ENCODE measurements around the gene TTLL3. TPM values are rescaled to one million over a fixed set of nuclear protein-coding genes. Genes with fewer than 3 reads are reported as not detected.

Gene TTLL3
- total and polyA plus RNA-seq, 2 donors = 10.4 to 84.0 TPM

DNA sequence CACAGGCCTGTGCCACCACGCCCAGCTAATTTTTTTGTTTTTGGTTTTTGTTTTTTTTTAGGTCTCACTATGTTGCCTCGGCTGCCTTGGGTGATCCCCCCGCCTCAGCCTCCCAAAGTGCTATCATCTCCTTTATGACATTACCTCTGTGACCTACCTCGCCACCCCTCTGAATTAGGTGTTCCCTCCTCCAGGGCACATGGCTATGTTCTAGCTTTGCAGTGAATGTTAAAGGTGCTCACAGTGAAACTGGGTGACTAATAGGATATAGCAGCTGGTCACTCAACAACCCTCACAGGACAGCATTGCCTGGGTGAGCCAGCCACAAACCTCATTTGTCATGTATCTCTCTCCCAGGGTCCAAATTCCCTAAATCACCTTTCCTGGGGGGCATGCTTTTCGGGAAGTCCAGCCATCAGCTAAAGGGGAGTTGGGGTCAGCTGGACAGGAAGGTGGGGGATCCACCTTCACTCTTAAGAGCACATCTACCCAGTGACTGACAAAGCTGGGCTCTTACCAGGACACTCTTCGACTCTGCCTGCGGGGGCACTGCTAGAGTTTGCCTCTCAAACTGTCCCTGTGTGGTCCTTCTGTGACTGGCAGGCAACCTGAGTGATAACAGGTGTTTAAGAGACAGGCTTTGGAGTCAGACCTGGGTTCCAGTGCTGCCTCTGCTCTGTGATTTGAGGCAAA, 1.6 kb upstream of the TTLL3 start:
- Histone ChIP-seq H3K27ac (ENCODE audit: low read depth in 1 of 2, low read length in 1 of 2) (peak overlapping the region; percentile 82 to 93), H3K4me1 (ENCODE audit: control insufficient read depth in 2 of 2, insufficient read depth in 2 of 2, low read length in 2 of 2) (peaks cover 2 to 20% of the 10 kb centered on the region in 2 donors), H3K27me3 (ENCODE audit: control insufficient read depth in 2 of 2, insufficient read depth in 1 of 2, low read length in 1 of 2) (peaks cover 0 to 2% of the 10 kb centered on the region in 2 donors), H3K36me3 (ENCODE audit: control insufficient read depth in 2 of 2, insufficient read depth in 2 of 2, low read length in 1 of 2) (peaks cover 40 to 48% of the 10 kb centered on the region in 2 donors), H3K4me3 (ENCODE audit: low read length in 2 of 2) (no peak overlapping the region), H3K9me3 (ENCODE audit: control insufficient read depth in 2 of 2, insufficient read depth in 1 of 2, low read length in 1 of 2) (no peaks in the 10 kb centered on the region)
- DNase-seq (ENCODE audit: low read depth in 6 of 9, low spot score in 9 of 9) = peak in 4 of 9 donors; percentile 36 to 73 (median 46)
- 68% methylated on average over 7 of the region's 7 CpGs for WGBS

DNA sequence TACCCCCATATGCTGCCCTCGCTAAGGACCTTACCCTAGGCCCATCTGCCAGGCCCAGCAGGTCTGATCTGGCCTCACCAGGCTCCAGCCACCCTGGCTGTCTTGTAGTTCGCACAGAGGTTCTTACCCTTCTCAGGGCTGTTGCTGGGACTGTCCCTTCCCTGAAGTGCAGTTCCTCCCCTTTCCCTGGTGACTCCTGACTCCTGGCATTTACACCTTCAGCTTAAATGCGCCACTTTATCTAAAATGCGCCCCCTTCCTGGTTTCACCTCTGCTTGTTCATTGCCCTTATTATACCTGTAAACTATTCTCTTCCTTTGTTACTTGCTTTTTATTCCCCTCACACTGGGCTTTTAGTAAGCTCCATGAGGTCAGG, 835 bp upstream of the TTLL3 start:
- Histone ChIP-seq H3K4me3 (ENCODE audit: low read length in 2 of 2) (peak overlapping the region; percentile 56 to 73), H3K27me3 (ENCODE audit: control insufficient read depth in 2 of 2, insufficient read depth in 1 of 2, low read length in 1 of 2) (peaks cover 0 to 2% of the 10 kb centered on the region in 2 donors), H3K9me3 (ENCODE audit: control insufficient read depth in 2 of 2, insufficient read depth in 1 of 2, low read length in 1 of 2) (no peaks in the 10 kb centered on the region), H3K36me3 (ENCODE audit: control insufficient read depth in 2 of 2, insufficient read depth in 2 of 2, low read length in 1 of 2) (peaks cover 34 to 41% of the 10 kb centered on the region in 2 donors), H3K27ac (ENCODE audit: low read depth in 1 of 2, low read length in 1 of 2) (peak overlapping the region; percentile 82 to 93), H3K4me1 (ENCODE audit: control insufficient read depth in 2 of 2, insufficient read depth in 2 of 2, low read length in 2 of 2) (peaks cover 2 to 20% of the 10 kb centered on the region in 2 donors)
- no peak for DNase-seq (ENCODE audit: low read depth in 6 of 9, low spot score in 9 of 9)
- 93% methylated on average over 4 of the region's 4 CpGs for WGBS

DNA sequence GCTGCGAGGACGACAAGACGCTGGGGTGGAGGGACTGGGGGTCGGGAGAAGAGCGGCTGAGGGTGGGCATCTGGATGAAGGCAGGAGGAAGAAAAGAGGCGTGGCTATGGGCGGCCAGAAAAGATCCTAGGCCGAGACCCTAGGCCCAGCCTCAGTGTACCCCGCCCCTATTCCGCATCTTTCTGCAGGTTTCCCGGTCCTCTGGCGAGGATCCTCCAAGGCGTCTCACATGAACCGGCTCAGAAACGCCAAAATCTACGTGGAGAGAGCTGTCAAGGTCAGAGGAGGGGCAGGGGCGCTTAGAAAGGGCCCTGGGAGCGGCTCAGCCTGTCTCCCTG, 340 bp downstream of the TTLL3 start:
- Histone ChIP-seq H3K27me3 (ENCODE audit: control insufficient read depth in 2 of 2, insufficient read depth in 1 of 2, low read length in 1 of 2) (peaks cover 0 to 2% of the 10 kb centered on the region in 2 donors), H3K4me1 (ENCODE audit: control insufficient read depth in 2 of 2, insufficient read depth in 2 of 2, low read length in 2 of 2) (peaks cover 2 to 20% of the 10 kb centered on the region in 2 donors), H3K9me3 (ENCODE audit: control insufficient read depth in 2 of 2, insufficient read depth in 1 of 2, low read length in 1 of 2) (no peaks in the 10 kb centered on the region), H3K36me3 (ENCODE audit: control insufficient read depth in 2 of 2, insufficient read depth in 2 of 2, low read length in 1 of 2) (peaks cover 24 to 29% of the 10 kb centered on the region in 2 donors), H3K4me3 (ENCODE audit: low read length in 2 of 2) (peak overlapping the region; percentile 56 to 73), H3K27ac (ENCODE audit: low read depth in 1 of 2, low read length in 1 of 2) (no peak overlapping the region)
- WGBS = 28% methylated on average over 18 of the region's 18 CpGs
- DNase-seq (ENCODE audit: low read depth in 6 of 9, low spot score in 9 of 9) = no peak

DNA sequence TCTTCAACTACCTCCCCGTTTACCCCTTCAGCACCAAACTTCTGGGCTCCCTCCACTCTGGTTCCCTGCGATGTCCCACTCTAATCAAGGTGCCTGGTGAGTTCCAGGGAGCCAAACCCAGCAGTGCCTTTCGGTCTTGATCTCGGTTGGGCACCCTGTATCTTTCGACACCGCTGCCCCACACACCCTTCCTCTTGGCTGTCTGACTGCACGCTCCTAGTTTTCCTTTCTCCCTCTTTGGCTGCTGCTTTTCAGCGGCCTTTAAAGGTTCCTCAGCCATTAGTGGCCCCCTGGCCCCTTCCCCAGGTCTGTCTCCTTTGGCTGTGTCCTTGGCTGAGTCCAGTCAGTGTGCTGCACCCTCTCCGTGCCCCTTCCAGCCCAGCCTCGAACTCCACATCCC, 784 bp downstream of the TTLL3 start:
- WGBS = 95% methylated on average over 10 of the region's 10 CpGs
- Histone ChIP-seq H3K4me1 (ENCODE audit: control insufficient read depth in 2 of 2, insufficient read depth in 2 of 2, low read length in 2 of 2) (peaks cover 2 to 20% of the 10 kb centered on the region in 2 donors), H3K36me3 (ENCODE audit: control insufficient read depth in 2 of 2, insufficient read depth in 2 of 2, low read length in 1 of 2) (peaks cover 23 to 27% of the 10 kb centered on the region in 2 donors), H3K27me3 (ENCODE audit: control insufficient read depth in 2 of 2, insufficient read depth in 1 of 2, low read length in 1 of 2) (peaks cover 0 to 2% of the 10 kb centered on the region in 2 donors), H3K4me3 (ENCODE audit: low read length in 2 of 2) (no peak overlapping the region), H3K9me3 (ENCODE audit: control insufficient read depth in 2 of 2, insufficient read depth in 1 of 2, low read length in 1 of 2) (no peaks in the 10 kb centered on the region), H3K27ac (ENCODE audit: low read depth in 1 of 2, low read length in 1 of 2) (no peak overlapping the region)
- no peak for DNase-seq (ENCODE audit: low read depth in 6 of 9, low spot score in 9 of 9)

DNA sequence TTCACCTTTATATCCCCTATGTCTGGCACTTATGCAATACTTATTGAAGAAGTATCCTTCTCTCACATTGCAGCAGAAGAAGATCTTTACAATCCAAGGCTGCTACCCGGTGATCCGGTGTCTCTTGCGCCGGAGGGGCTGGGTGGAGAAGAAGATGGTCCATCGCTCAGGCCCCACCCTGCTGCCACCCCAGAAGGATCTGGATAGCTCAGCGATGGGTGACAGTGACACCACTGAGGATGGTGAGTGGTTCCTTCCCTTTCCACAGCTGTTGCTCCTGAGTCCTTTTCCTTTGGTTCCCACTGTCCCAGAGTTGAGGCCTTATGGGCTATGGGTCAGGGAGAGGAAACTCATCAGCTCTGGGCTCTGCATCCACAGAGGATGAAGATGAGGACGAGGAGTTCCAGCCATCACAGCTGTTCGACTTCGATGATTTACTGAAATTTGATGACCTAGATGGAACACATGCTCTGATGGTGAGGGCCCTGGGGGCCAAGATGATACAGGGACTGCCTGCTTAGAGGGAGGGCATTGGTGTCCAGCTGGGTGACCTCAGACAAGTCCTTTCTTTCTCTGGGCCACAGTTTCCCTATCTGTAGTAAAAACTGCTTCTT, 2.9 kb downstream of the TTLL3 start:
- no peak overlapping the region for H3K4me3 ChIP-seq (ENCODE audit: low read length in 2 of 2)
- peaks cover 0 to 2% of the 10 kb centered on the region in 2 donors for H3K27me3 ChIP-seq (ENCODE audit: control insufficient read depth in 2 of 2, insufficient read depth in 1 of 2, low read length in 1 of 2)
- WGBS = 98% methylated on average over 9 of the region's 9 CpGs
- peaks cover 2 to 20% of the 10 kb centered on the region in 2 donors for H3K4me1 ChIP-seq (ENCODE audit: control insufficient read depth in 2 of 2, insufficient read depth in 2 of 2, low read length in 2 of 2)
- no peaks in the 10 kb centered on the region for H3K9me3 ChIP-seq (ENCODE audit: control insufficient read depth in 2 of 2, insufficient read depth in 1 of 2, low read length in 1 of 2)
- H3K27ac ChIP-seq (ENCODE audit: low read depth in 1 of 2, low read length in 1 of 2) = no peak overlapping the region
- no peak for DNase-seq (ENCODE audit: low read depth in 6 of 9, low spot score in 9 of 9)
- H3K36me3 ChIP-seq (ENCODE audit: control insufficient read depth in 2 of 2, insufficient read depth in 2 of 2, low read length in 1 of 2) = peaks cover 12 to 13% of the 10 kb centered on the region in 2 donors

DNA sequence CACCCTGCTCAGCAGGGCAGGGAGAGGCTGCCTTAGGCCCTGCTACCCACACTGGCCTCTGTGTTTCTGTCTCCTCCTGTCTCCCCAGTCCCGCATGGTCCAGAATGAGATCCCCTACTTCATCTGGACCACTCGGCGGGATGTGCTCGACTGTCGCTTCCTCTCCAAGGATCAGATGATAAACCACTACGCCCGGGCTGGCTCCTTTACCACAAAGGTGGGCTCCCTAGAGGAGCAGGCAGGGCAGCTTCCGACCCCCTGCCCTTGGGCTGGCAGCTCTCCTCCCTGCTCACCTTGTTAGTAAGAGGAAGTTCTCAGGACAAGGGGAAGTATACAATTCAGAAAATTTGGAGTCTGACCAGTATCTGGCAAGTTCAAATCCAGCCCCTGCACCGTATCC, 5.9 kb downstream of the TTLL3 start:
- 95% methylated on average over 9 of the region's 9 CpGs for WGBS
- Histone ChIP-seq H3K36me3 (ENCODE audit: control insufficient read depth in 2 of 2, insufficient read depth in 2 of 2, low read length in 1 of 2) (peaks cover 12 to 17% of the 10 kb centered on the region in 2 donors), H3K4me1 (ENCODE audit: control insufficient read depth in 2 of 2, insufficient read depth in 2 of 2, low read length in 2 of 2) (no peaks in the 10 kb centered on the region), H3K4me3 (ENCODE audit: low read length in 2 of 2) (no peak overlapping the region), H3K27me3 (ENCODE audit: control insufficient read depth in 2 of 2, insufficient read depth in 1 of 2, low read length in 1 of 2) (no peaks in the 10 kb centered on the region), H3K27ac (ENCODE audit: low read depth in 1 of 2, low read length in 1 of 2) (no peak overlapping the region), H3K9me3 (ENCODE audit: control insufficient read depth in 2 of 2, insufficient read depth in 1 of 2, low read length in 1 of 2) (no peaks in the 10 kb centered on the region)
- DNase-seq (ENCODE audit: low read depth in 6 of 9, low spot score in 9 of 9) = no peak

DNA sequence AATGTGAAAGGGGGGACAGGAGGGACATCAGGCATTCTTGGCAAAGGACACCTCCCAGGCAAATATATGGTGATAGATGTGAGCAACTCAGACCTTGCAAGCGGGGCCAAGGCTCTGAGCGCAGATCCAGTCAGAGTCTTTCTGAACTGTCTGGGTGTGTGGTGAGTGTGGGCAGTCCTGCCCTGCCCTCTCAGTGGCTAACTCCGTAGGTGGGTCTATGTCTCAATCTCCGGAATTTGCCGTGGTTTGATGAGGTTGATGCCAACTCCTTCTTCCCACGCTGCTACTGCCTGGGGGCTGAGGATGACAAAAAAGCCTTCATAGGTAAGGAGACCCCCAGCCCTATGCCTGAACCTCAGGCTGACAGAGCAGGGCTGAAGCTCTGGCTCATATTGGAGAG, 7.4 kb downstream of the TTLL3 start:
- DNase-seq (ENCODE audit: low read depth in 6 of 9, low spot score in 9 of 9) = no peak
- H3K4me1 ChIP-seq (ENCODE audit: control insufficient read depth in 2 of 2, insufficient read depth in 2 of 2, low read length in 2 of 2) = no peaks in the 10 kb centered on the region
- no peaks in the 10 kb centered on the region for H3K27me3 ChIP-seq (ENCODE audit: control insufficient read depth in 2 of 2, insufficient read depth in 1 of 2, low read length in 1 of 2)
- H3K36me3 ChIP-seq (ENCODE audit: control insufficient read depth in 2 of 2, insufficient read depth in 2 of 2, low read length in 1 of 2) = peaks cover 14 to 20% of the 10 kb centered on the region in 2 donors
- H3K9me3 ChIP-seq (ENCODE audit: control insufficient read depth in 2 of 2, insufficient read depth in 1 of 2, low read length in 1 of 2) = no peaks in the 10 kb centered on the region
- H3K27ac ChIP-seq (ENCODE audit: low read depth in 1 of 2, low read length in 1 of 2) = no peak overlapping the region
- H3K4me3 ChIP-seq (ENCODE audit: low read length in 2 of 2) = no peak overlapping the region
- WGBS = 98% methylated on average over 6 of the region's 6 CpGs

DNA sequence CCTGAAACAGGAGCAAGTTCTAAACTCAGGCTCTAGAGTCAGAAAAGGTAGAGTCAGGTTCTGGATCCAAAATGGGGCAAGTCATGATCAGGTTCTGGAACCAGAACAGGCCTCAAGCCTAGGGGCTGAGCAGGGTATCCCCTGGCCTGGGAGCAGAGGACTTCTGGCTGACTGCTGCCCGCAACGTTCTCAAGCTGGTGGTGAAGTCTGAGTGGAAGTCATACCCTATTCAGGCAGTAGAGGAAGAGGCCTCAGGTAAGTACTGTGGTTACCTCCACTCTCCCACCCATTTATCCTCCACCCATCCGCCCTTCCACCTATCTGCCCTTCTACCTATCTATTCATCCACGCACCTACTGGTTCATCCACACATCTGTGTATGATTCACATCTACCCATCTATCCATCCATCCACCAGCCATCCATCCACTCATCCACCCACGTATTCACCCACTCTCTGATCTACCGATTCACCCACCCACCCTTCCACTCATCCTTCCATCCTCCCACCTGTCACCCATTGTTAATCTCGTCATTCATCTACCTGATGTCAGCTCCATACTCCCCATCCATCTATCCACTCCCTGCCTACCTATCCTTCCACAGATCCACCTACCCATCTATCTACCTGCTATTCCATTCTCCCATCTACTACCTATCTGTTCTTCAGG, 8.7 kb downstream of the TTLL3 start:
- no peak for DNase-seq (ENCODE audit: low read depth in 6 of 9, low spot score in 9 of 9)
- Histone ChIP-seq H3K27me3 (ENCODE audit: control insufficient read depth in 2 of 2, insufficient read depth in 1 of 2, low read length in 1 of 2) (no peaks in the 10 kb centered on the region), H3K27ac (ENCODE audit: low read depth in 1 of 2, low read length in 1 of 2) (no peak overlapping the region), H3K4me1 (ENCODE audit: control insufficient read depth in 2 of 2, insufficient read depth in 2 of 2, low read length in 2 of 2) (no peaks in the 10 kb centered on the region), H3K9me3 (ENCODE audit: control insufficient read depth in 2 of 2, insufficient read depth in 1 of 2, low read length in 1 of 2) (no peaks in the 10 kb centered on the region), H3K4me3 (ENCODE audit: low read length in 2 of 2) (no peak overlapping the region), H3K36me3 (ENCODE audit: control insufficient read depth in 2 of 2, insufficient read depth in 2 of 2, low read length in 1 of 2) (peaks cover 6 to 12% of the 10 kb centered on the region in 2 donors)
- WGBS = 85% methylated on average over 7 of the region's 7 CpGs

DNA sequence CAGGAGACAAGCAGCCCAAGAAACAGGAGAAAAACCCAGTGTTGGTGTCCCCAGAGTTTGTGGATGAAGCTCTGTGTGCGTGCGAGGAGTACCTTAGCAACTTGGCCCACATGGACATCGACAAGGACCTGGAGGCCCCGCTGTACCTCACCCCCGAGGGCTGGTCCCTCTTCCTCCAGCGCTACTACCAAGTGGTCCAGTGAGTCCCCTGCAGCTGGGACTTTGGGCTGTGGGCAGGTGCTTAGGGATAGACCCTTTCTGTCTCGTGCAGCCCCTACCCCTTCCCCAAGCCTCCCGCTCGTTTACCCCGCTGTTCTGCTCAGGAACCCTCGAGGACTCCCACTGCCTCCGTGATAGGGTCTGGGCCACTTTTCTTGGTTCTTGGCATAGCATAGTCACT, 10.5 kb downstream of the TTLL3 start:
- H3K27me3 ChIP-seq (ENCODE audit: control insufficient read depth in 2 of 2, insufficient read depth in 1 of 2, low read length in 1 of 2) = no peaks in the 10 kb centered on the region
- H3K4me1 ChIP-seq (ENCODE audit: control insufficient read depth in 2 of 2, insufficient read depth in 2 of 2, low read length in 2 of 2) = no peaks in the 10 kb centered on the region
- no peak overlapping the region for H3K27ac ChIP-seq (ENCODE audit: low read depth in 1 of 2, low read length in 1 of 2)
- peaks cover 5 to 12% of the 10 kb centered on the region in 2 donors for H3K36me3 ChIP-seq (ENCODE audit: control insufficient read depth in 2 of 2, insufficient read depth in 2 of 2, low read length in 1 of 2)
- H3K9me3 ChIP-seq (ENCODE audit: control insufficient read depth in 2 of 2, insufficient read depth in 1 of 2, low read length in 1 of 2) = no peaks in the 10 kb centered on the region
- no peak for DNase-seq (ENCODE audit: low read depth in 6 of 9, low spot score in 9 of 9)
- no peak overlapping the region for H3K4me3 ChIP-seq (ENCODE audit: low read length in 2 of 2)
- WGBS = 97% methylated on average over 12 of the region's 12 CpGs

Data from thymus (tissue), 11 donors.